Measurements from ENCODE around the gene GBA2. TPM values are rescaled to one million over a fixed set of nuclear protein-coding genes. Genes with fewer than 3 reads are reported as not detected.

GBA2 gene
- total RNA-seq, 1 donor from 2014 or later, result 130 TPM

DNA sequence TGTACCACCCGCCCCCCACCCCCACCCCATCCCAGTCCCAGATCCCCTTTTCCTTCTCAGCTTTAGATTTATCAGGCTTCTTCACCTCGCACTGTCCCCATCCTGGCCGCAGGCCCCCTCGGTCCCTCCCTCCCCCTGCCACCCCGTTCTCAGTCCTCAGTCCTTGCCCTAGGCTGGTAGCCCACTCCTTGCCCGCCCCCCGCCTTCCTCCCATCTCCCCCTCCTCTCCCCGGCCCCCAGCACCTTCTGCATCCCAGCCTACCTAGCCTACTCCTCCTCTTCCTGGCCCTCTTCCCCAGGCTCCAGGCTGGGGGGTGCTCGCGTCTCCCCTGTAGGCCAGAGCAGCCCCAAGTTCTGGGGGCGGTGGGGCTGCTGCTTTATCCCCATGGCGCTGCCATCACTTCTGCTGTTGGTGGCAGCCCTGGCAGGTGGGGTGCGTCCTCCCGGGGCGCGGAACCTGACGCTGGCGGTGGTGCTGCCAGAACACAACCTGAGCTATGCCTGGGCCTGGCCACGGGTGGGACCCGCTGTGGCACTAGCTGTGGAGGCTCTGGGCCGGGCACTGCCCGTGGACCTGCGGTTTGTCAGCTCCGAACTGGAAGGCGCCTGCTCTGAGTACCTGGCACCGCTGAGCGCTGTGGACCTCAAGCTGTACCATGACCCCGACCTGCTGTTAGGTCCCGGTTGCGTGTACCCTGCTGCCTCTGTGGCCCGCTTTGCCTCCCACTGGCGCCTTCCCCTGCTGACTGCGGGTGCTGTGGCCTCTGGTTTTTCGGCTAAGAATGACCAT is 43.2 kb upstream of the GBA2 start:
- H3K27ac Mint-ChIP-seq, result no peak overlapping the region
- TF ChIP-seq, protein P1, sequence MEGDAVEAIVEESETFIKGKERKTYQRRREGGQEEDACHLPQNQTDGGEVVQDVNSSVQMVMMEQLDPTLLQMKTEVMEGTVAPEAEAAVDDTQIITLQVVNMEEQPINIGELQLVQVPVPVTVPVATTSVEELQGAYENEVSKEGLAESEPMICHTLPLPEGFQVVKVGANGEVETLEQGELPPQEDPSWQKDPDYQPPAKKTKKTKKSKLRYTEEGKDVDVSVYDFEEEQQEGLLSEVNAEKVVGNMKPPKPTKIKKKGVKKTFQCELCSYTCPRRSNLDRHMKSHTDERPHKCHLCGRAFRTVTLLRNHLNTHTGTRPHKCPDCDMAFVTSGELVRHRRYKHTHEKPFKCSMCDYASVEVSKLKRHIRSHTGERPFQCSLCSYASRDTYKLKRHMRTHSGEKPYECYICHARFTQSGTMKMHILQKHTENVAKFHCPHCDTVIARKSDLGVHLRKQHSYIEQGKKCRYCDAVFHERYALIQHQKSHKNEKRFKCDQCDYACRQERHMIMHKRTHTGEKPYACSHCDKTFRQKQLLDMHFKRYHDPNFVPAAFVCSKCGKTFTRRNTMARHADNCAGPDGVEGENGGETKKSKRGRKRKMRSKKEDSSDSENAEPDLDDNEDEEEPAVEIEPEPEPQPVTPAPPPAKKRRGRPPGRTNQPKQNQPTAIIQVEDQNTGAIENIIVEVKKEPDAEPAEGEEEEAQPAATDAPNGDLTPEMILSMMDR (IDR thresholded peaks at IDR 0.05; ENCODE audit: unreplicated experiment), result no peak

DNA sequence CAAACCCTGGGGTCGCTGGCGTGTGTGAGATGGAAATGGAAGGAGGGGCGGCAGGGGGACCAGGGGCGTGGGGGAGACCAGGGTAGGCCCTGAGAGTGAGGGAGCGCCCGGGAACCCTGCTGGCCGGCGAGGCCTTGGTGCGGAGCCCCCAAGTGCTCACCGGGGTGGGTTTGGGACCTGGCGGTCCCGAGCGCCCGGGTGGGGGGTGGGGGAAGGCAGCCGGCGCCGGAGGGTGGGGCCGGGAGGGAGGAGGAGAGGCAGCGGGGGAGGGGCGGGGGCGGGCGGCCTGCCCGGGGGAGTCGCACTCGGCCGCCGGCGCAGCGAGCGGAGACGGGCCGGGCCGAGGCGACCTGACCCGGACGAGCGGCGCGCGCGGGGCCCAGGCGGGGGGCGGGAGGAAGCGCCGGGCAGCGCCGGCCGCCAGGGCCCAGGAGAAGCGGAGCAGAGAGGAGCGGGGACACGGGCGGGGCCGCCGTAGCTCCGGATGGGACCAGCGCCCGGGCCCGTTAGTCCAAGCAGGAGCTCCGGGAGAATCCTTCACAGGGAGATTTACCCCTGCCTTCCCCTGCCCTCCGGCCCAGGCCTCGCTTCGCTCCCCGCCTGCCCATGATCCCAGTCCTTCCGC is 42.4 kb upstream of the GBA2 start, which contains the start of gene NPR2:
Gene NPR2 (plus strand): TSS at position 295 of the 625 bp plus-strand sequence. CDS start 818 bp downstream, outside the sequence.
- TF ChIP-seq, protein P1 (IDR thresholded peaks at IDR 0.05; ENCODE audit: unreplicated experiment), result no peak
- Mint-ChIP-seq H3K4me1 (ENCODE audit: low read depth) (peaks cover 8% of the 10 kb centered on the region), H3K4me3 (ENCODE audit: low read depth) (peak within 1 kb of the TSS; percentile 67), H3K9me3 (ENCODE audit: low read depth) (no peaks in the 10 kb centered on the region), H3K27me3 (peaks cover 3% of the 10 kb centered on the region), H3K27ac (peak within 1 kb of the TSS; percentile 70), H3K36me3 (ENCODE audit: insufficient read depth) (peaks cover 3% of the 10 kb centered on the region)
- no peak for DNase-seq (ENCODE audit: low spot score, unreplicated experiment)

More for the DNA sequence above, 43.2 kb upstream of the GBA2 start:
- Mint-ChIP-seq H3K9me3 (ENCODE audit: low read depth) (no peaks in the 10 kb centered on the region), H3K4me3 (ENCODE audit: low read depth) (no peak overlapping the region), H3K4me1 (ENCODE audit: low read depth) (peaks cover 8% of the 10 kb centered on the region), H3K27me3 (peaks cover 3% of the 10 kb centered on the region), H3K36me3 (ENCODE audit: insufficient read depth) (peaks cover 3% of the 10 kb centered on the region)
- DNase-seq (ENCODE audit: low spot score, unreplicated experiment), result no peak

DNA sequence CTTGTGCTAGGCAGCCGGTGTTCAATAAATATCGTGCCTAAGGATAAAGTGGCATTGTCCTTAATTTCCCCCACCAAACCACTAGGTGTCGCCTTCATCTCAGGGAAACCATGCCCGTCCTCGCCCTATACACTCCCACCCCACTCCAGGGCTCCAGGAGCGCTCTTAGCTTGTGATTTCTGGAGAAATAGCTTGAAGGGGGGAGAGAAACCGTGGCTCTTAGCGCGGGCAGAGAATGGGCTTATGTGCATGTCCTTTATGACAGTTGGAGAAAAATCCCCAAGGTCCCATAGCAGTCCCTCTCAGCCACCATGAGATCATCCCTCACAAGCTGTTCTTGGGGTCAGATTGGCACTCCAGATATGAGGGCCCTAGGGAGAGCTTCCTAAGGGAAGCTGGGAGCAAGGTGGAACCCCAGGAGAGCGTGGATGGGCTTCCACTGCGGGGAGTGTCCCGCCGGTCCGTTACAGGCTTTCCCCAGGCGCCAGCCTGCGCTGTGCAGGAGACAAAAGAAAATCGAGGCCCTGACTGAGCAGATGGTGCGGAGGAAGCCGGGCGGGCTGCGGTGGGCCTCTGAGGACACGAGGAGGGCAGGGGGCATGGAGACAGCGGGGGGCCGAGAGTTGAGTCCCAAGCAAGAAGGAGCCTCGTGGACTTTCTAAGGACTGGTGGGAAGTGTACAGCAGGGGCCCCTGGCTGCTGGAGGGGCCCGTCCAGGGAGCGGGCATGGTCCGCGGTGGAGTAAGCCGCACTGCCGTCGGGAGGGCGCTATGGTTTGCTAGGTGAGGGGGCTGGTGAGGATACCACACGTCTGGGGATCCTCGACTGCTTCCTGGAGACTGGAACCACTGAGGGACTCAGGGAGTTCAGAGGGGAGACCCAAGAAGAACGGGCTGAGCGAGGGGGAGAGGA is 41.6 kb upstream of the GBA2 start:
- Mint-ChIP-seq H3K36me3 (ENCODE audit: insufficient read depth) (peaks cover 5% of the 10 kb centered on the region), H3K4me3 (ENCODE audit: low read depth) (peak overlapping the region; percentile 67), H3K4me1 (ENCODE audit: low read depth) (peaks cover 8% of the 10 kb centered on the region), H3K27me3 (peaks cover 3% of the 10 kb centered on the region), H3K27ac (peak overlapping the region; percentile 70), H3K9me3 (ENCODE audit: low read depth) (no peaks in the 10 kb centered on the region)
- TF ChIP-seq, protein P1 (IDR thresholded peaks at IDR 0.05; ENCODE audit: unreplicated experiment), result peak; percentile 87
- peak; percentile 50 for DNase-seq (ENCODE audit: low spot score, unreplicated experiment)

DNA sequence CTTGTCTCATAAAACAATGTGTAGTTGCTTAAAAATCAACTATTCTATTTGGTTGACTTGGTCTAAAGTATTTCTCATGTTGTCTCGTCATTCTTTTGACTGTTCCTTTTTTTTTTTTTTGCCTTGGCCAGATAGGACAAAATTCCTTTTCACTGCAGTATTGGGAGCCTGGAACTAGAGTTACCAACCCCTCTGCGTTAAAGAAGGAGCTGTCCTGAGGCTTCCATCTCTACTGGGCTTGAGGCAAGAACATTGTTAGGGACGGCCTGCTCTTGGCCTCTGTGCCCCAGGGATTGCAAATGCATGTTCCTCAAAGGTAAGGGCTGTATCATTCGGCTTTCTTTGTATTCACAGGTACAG is 41.0 kb upstream of the GBA2 start:
- H3K36me3 Mint-ChIP-seq (ENCODE audit: insufficient read depth), result peaks cover 6% of the 10 kb centered on the region
- no peak overlapping the region for H3K4me3 Mint-ChIP-seq (ENCODE audit: low read depth)
- peak overlapping the region; percentile 70 for H3K27ac Mint-ChIP-seq
- no peak for DNase-seq (ENCODE audit: low spot score, unreplicated experiment)
- H3K4me1 Mint-ChIP-seq (ENCODE audit: low read depth), result peaks cover 8% of the 10 kb centered on the region
- no peaks in the 10 kb centered on the region for H3K9me3 Mint-ChIP-seq (ENCODE audit: low read depth)
- TF ChIP-seq, protein P1 (IDR thresholded peaks at IDR 0.05; ENCODE audit: unreplicated experiment), result no peak
- H3K27me3 Mint-ChIP-seq, result peaks cover 3% of the 10 kb centered on the region

DNA sequence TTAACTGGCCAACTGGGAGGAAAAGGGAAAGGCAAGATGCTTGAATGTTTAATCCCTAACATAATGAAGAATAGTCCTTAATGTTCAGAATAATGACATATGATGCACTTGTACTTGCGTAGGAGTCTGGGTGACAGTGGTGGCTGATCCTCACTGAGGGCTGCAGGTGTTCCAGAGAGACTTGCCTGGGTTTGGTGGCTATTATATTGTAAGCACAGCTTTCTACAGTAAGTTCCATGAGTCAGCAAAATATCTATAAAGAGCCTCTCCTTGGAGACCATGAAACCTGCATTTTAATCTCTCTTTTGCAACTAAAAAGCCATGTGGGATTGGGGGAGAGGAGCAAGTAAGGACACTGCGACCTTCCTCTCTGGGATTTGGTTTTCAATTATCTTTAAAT is 40.5 kb upstream of the GBA2 start:
- Mint-ChIP-seq H3K4me1 (ENCODE audit: low read depth) (peaks cover 8% of the 10 kb centered on the region), H3K36me3 (ENCODE audit: insufficient read depth) (peaks cover 7% of the 10 kb centered on the region), H3K9me3 (ENCODE audit: low read depth) (no peaks in the 10 kb centered on the region), H3K27me3 (peaks cover 3% of the 10 kb centered on the region), H3K27ac (no peak overlapping the region), H3K4me3 (ENCODE audit: low read depth) (no peak overlapping the region)
- TF ChIP-seq, protein P1 (IDR thresholded peaks at IDR 0.05; ENCODE audit: unreplicated experiment), result no peak
- DNase-seq (ENCODE audit: low spot score, unreplicated experiment), result no peak

Measured in progenitor cell of endocrine pancreas (in vitro differentiated cells).